ENCODE results near the gene CEP44. TPM values are rescaled to one million over a fixed set of nuclear protein-coding genes. Genes with fewer than 3 reads are reported as not detected.
"Not testable (repeated sequence)": the region's sequence is repeated elsewhere in the genome, so short reads cannot be mapped to it uniquely, and the experiment has no call there.

The CEP44 gene
- total and polyA plus RNA-seq, 7 donors: 3.4 to 8.1 (median 7.3) TPM

- intact Hi-C loops (cut with DNase I): loop anchor here (5.0 to 10.0 kb wide), 2 partner anchors 342 to 345 kb away; no protein-coding TSS in a partner anchor
- H3K36me3 ChIP-seq (ENCODE audit: insufficient read depth in 1 of 2, low read depth in 1 of 2): no peaks in the 10 kb centered on the region
- no peaks in the 10 kb centered on the region for H3K4me1 ChIP-seq
- DNase-seq (no peak), ATAC-seq (no peak)
- TF ChIP-seq CTCF (IDR thresholded peaks at IDR 0.05): no peak
- H3K27me3 ChIP-seq (ENCODE audit: insufficient read depth in 3 of 3, low read length in 2 of 3): no peaks in the 10 kb centered on the region
- 71 to 87% (median 80%) methylated on average over 2 of the region's 2 CpGs for WGBS, 3 donors
- no peak overlapping the region for H3K27ac ChIP-seq
- no peak overlapping the region for H3K4me3 ChIP-seq
- no peaks in the 10 kb centered on the region for H3K9me3 ChIP-seq
Observed at GRCh38 chr4:174369985-174370384, 86.3 kb downstream of the CEP44 start.

GRCh38 chr4:174373821-174374220, 90.1 kb downstream of the CEP44 start:
- H3K27ac ChIP-seq: no peak overlapping the region
- 59 to 69% (median 63%) methylated on average over 1 of the region's 1 CpG for WGBS, 3 donors
- no peaks in the 10 kb centered on the region for H3K36me3 ChIP-seq (ENCODE audit: insufficient read depth in 1 of 2, low read depth in 1 of 2)
- no peak for DNase-seq
- no peaks in the 10 kb centered on the region for H3K4me1 ChIP-seq
- no peak for ATAC-seq
- H3K9me3 ChIP-seq: no peaks in the 10 kb centered on the region
- no peaks in the 10 kb centered on the region for H3K27me3 ChIP-seq (ENCODE audit: insufficient read depth in 3 of 3, low read length in 2 of 3)
- intact Hi-C loops (cut with DNase I): no loop called here
- no peak for TF ChIP-seq CTCF (IDR thresholded peaks at IDR 0.05)
- no peak overlapping the region for H3K4me3 ChIP-seq

- Histone ChIP-seq H3K36me3 (ENCODE audit: insufficient read depth in 1 of 2, low read depth in 1 of 2) (no peaks in the 10 kb centered on the region), H3K27ac (no peak overlapping the region), H3K9me3 (no peaks in the 10 kb centered on the region), H3K27me3 (ENCODE audit: insufficient read depth in 3 of 3, low read length in 2 of 3) (no peaks in the 10 kb centered on the region), H3K4me3 (no peak overlapping the region), H3K4me1 (no peaks in the 10 kb centered on the region)
- no peak for TF ChIP-seq CTCF (IDR thresholded peaks at IDR 0.05)
- DNase-seq: no peak
- intact Hi-C loops (cut with DNase I): no loop called here
- WGBS, 3 donors: 77 to 78% (median 77%) methylated on average over 8 of the region's 8 CpGs
- no peak for ATAC-seq
Observed at GRCh38 chr4:174375422-174375821, 91.7 kb downstream of the CEP44 start.

GRCh38 chr4:174377613-174378012, 93.9 kb downstream of the CEP44 start:
- 39 to 80% (median 77%) methylated on average over 2 of the region's 2 CpGs for WGBS, 3 donors
- Histone ChIP-seq H3K36me3 (ENCODE audit: insufficient read depth in 1 of 2, low read depth in 1 of 2) (no peaks in the 10 kb centered on the region), H3K4me1 (no peaks in the 10 kb centered on the region), H3K27ac (no peak overlapping the region), H3K4me3 (no peak overlapping the region), H3K9me3 (no peaks in the 10 kb centered on the region), H3K27me3 (ENCODE audit: insufficient read depth in 3 of 3, low read length in 2 of 3) (no peaks in the 10 kb centered on the region)
- intact Hi-C loops (cut with DNase I): no loop called here
- no peak for DNase-seq
- no peak for ATAC-seq
- TF ChIP-seq CTCF (IDR thresholded peaks at IDR 0.05): no peak

GRCh38 chr4:174378951-174379350, 95.2 kb downstream of the CEP44 start:
- ATAC-seq (no peak), DNase-seq (no peak)
- TF ChIP-seq CTCF (IDR thresholded peaks at IDR 0.05): no peak
- H3K9me3 ChIP-seq: no peaks in the 10 kb centered on the region
- H3K4me1 ChIP-seq: no peaks in the 10 kb centered on the region
- intact Hi-C loops (cut with DNase I): no loop called here
- no peak overlapping the region for H3K4me3 ChIP-seq
- H3K36me3 ChIP-seq (ENCODE audit: insufficient read depth in 1 of 2, low read depth in 1 of 2): no peaks in the 10 kb centered on the region
- no peaks in the 10 kb centered on the region for H3K27me3 ChIP-seq (ENCODE audit: insufficient read depth in 3 of 3, low read length in 2 of 3)
- H3K27ac ChIP-seq: no peak overlapping the region
- 89% methylated on average over 2 of the region's 2 CpGs for WGBS, 3 donors

- H3K4me1 ChIP-seq; ATAC-seq; H3K36me3 ChIP-seq (ENCODE audit: insufficient read depth in 1 of 2, low read depth in 1 of 2); H3K27ac ChIP-seq; H3K27me3 ChIP-seq (ENCODE audit: insufficient read depth in 3 of 3, low read length in 2 of 3); H3K9me3 ChIP-seq; DNase-seq; H3K4me3 ChIP-seq; intact Hi-C loops (cut with DNase I): not testable (repeated sequence)
- WGBS, 3 donors: 40 to 49% (median 49%) methylated on average over 4 of the region's 4 CpGs
Observed at GRCh38 chr4:174380206-174380605, 96.5 kb downstream of the CEP44 start.
